Measurements from ENCODE around the gene OR51B6.

Gene OR51B6

GRCh38 chr11:5390210-5390609 lies 38.9 kb downstream of the OR51B6 start:
- H3K36me3 ChIP-seq, result no peaks in the 10 kb centered on the region
- no peaks in the 10 kb centered on the region for H3K27me3 ChIP-seq
- intact Hi-C loops (cut with DNase I; ENCODE audit: low total_unique reads), result no loop called here
- no peaks in the 10 kb centered on the region for H3K4me1 ChIP-seq
- H3K9me3 ChIP-seq, result no peaks in the 10 kb centered on the region
- TF ChIP-seq CTCF (IDR thresholded peaks at IDR 0.05), result no peak
- no peak for DNase-seq
- H3K27ac ChIP-seq, result no peak overlapping the region
- no peak overlapping the region for H3K4me3 ChIP-seq

- H3K27me3 ChIP-seq, result no peaks in the 10 kb centered on the region
- DNase-seq, result no peak
- no peaks in the 10 kb centered on the region for H3K9me3 ChIP-seq
- H3K4me1 ChIP-seq, result no peaks in the 10 kb centered on the region
- H3K27ac ChIP-seq, result no peak overlapping the region
- no peaks in the 10 kb centered on the region for H3K36me3 ChIP-seq
- H3K4me3 ChIP-seq, result no peak overlapping the region
- TF ChIP-seq CTCF (IDR thresholded peaks at IDR 0.05), result no peak
- intact Hi-C loops (cut with DNase I; ENCODE audit: low total_unique reads), result no loop called here
Observed at GRCh38 chr11:5394091-5394490, 42.8 kb downstream of the OR51B6 start.

- intact Hi-C loops (cut with DNase I; ENCODE audit: low total_unique reads), result no loop called here
- no peaks in the 10 kb centered on the region for H3K36me3 ChIP-seq
Observed at GRCh38 chr11:5398936-5399335, 47.6 kb downstream of the OR51B6 start.

More at GRCh38 chr11:5398936-5399335, 47.6 kb downstream of the OR51B6 start:
- Histone ChIP-seq H3K9me3 (no peaks in the 10 kb centered on the region), H3K27ac (no peak overlapping the region), H3K4me1 (no peaks in the 10 kb centered on the region), H3K4me3 (no peak overlapping the region), H3K27me3 (no peaks in the 10 kb centered on the region)
- TF ChIP-seq CTCF (IDR thresholded peaks at IDR 0.05), result no peak
- no peak for DNase-seq

Data from tibial artery (tissue), 4 donors.